GM23338 (cell line): ENCODE measurements around the gene CRNKL1. TPM values are rescaled to one million over a fixed set of nuclear protein-coding genes. Genes with fewer than 3 reads are reported as not detected.

Source experiments
- ATAC-seq: fragments of 200-7000 bp; cut with Tn5 transposase; 3 replicates; pipeline ENCODE4 v1.9.1; 2020
- DNase-seq: peaks from one replicate; pipeline ENCODE4 v3.0.0-alpha.2; 2015; ENCODE audit warnings: low spot score
- H2AFZ ChIP-seq: fragments of 200-600 bp; sonication (generic); 2 replicates; pipeline ENCODE4 v1.8.0; 2016; ENCODE audit warnings: antibody characterized with exemption, mild to moderate bottlenecking, moderate library complexity
- H3F3A ChIP-seq: fragments of 200-600 bp; sonication (generic); replicated peaks from 2 replicates; pipeline ENCODE4 v1.8.0; 2017; ENCODE audit warnings: antibody characterized with exemption, mixed run types, low read depth
- H3K27ac ChIP-seq: fragments of 200-600 bp; sonication (generic); 2 replicates; pipeline ENCODE4 v1.6.1; 2016; ENCODE audit warnings: low read depth
- H3K27me3 ChIP-seq: fragments of 200-600 bp; sonication (generic); 2 replicates; pipeline ENCODE4 v1.8.0; 2016; ENCODE audit warnings: mild to moderate bottlenecking, mixed run types, moderate library complexity; ENCODE audit not compliant: insufficient read depth
- H3K36me3 ChIP-seq: fragments of 200-600 bp; sonication (generic); 2 replicates; pipeline ENCODE4 v1.8.0; 2016; ENCODE audit warnings: mild to moderate bottlenecking; ENCODE audit not compliant: insufficient read depth
- H3K4me1 ChIP-seq: fragments of 200-600 bp; sonication (generic); 2 replicates; pipeline ENCODE4 v1.8.0; 2016; ENCODE audit warnings: mild to moderate bottlenecking, moderate library complexity; ENCODE audit not compliant: insufficient read depth
- H3K4me2 ChIP-seq: fragments of 200-600 bp; sonication (generic); 2 replicates; pipeline ENCODE4 v1.7.1; 2017; ENCODE audit warnings: mixed run types
- H3K4me3 ChIP-seq: fragments of 200-600 bp; sonication (generic); 2 replicates; pipeline ENCODE4 v1.6.1; 2016; ENCODE audit warnings: mixed run types
- H3K79me2 ChIP-seq: fragments of 200-600 bp; sonication (generic); replicated peaks from 2 replicates; pipeline ENCODE4 v1.8.0; 2017; ENCODE audit warnings: mild to moderate bottlenecking; ENCODE audit not compliant: insufficient read depth
- H3K9me2 ChIP-seq: fragments of 200-600 bp; sonication (generic); 2 replicates; pipeline ENCODE4 v1.8.0; 2017; ENCODE audit not compliant: insufficient read depth
- H4K20me1 ChIP-seq: fragments of 200-600 bp; sonication (generic); replicated peaks from 2 replicates; pipeline ENCODE4 v1.8.0; 2017; ENCODE audit warnings: mild to moderate bottlenecking; ENCODE audit not compliant: insufficient read depth
- H3K27ac Mint-ChIP-seq: 2 replicates; pipeline ENCODE4 v1.8.0; 2020; ENCODE audit warnings: inconsistent platforms, mild to moderate bottlenecking, moderate library complexity, mixed read lengths
- H3K27me3 Mint-ChIP-seq: 3 replicates; pipeline ENCODE4 v1.8.0; 2022; ENCODE audit warnings: low read depth, mild to moderate bottlenecking, moderate library complexity, mixed read lengths, inconsistent platforms; ENCODE audit not compliant: insufficient read depth, poor library complexity
- H3K36me3 Mint-ChIP-seq: 3 replicates; pipeline ENCODE4 v1.8.0; 2021; ENCODE audit warnings: low read depth, mild to moderate bottlenecking, inconsistent platforms, moderate library complexity, mixed read lengths
- H3K4me1 Mint-ChIP-seq: 3 replicates; pipeline ENCODE4 v1.8.0; 2020; ENCODE audit warnings: mild to moderate bottlenecking, inconsistent platforms, mixed read lengths
- H3K4me3 Mint-ChIP-seq: 3 replicates; pipeline ENCODE4 v1.8.0; 2021; ENCODE audit warnings: moderate library complexity, mild to moderate bottlenecking, inconsistent platforms, mixed read lengths
- H3K9me3 Mint-ChIP-seq: 3 replicates; pipeline ENCODE4 v1.8.0; 2020; ENCODE audit warnings: moderate library complexity, mild to moderate bottlenecking, inconsistent platforms, mixed read lengths
- CREB1 ChIP-seq: fragments of 250-450 bp; sonication (Bioruptor Pico); IDR thresholded peaks from 2 replicates; pipeline ENCODE4 v1.5.0; 2020; ENCODE audit warnings: low read depth, mild to moderate bottlenecking, moderate library complexity
- CTCF ChIP-seq, 2 experiments: fragments of 200-600 bp in 1 of 2; sonication (generic) in 1 of 2; conservative IDR thresholded peaks; 2 replicates each; pipeline versions ENCODE4 v1.5.1 to v1.6.1; 2016 to 2017; ENCODE audit warnings: antibody characterized with exemption in 2 of 2, low read depth in 2 of 2, mild to moderate bottlenecking in 2 of 2, moderate library complexity in 1 of 2
- ETS1 ChIP-seq: IDR thresholded peaks from 2 replicates; pipeline ENCODE4 v1.6.1; 2016; ENCODE audit warnings: antibody characterized with exemption
- EZH2 ChIP-seq: fragments of 200-600 bp; sonication (generic); IDR thresholded peaks from one replicate; pipeline ENCODE4 v1.8.0; 2017; ENCODE audit warnings: antibody characterized with exemption, mild to moderate bottlenecking, low read depth; ENCODE audit not compliant: unreplicated experiment
- EZH2phosphoT487 ChIP-seq: fragments of 200-600 bp; sonication (generic); IDR thresholded peaks from one replicate; pipeline ENCODE4 v1.8.1; 2018; ENCODE audit warnings: antibody characterized with exemption; ENCODE audit not compliant: unreplicated experiment
- JUNB ChIP-seq: IDR thresholded peaks from one replicate; pipeline ENCODE4 v1.6.1; 2016; ENCODE audit warnings: antibody characterized with exemption; ENCODE audit not compliant: unreplicated experiment
- NANOG ChIP-seq: IDR thresholded peaks from 2 replicates; pipeline ENCODE4 v1.6.1; 2016; ENCODE audit warnings: antibody characterized with exemption, borderline replicate concordance
- POLR2AphosphoS5 ChIP-seq: IDR thresholded peaks from 2 replicates; pipeline ENCODE4 v1.6.1; 2016; ENCODE audit warnings: antibody characterized with exemption, low read depth
- REST ChIP-seq: IDR thresholded peaks from one replicate; pipeline ENCODE4 v1.6.1; 2018; ENCODE audit warnings: antibody characterized with exemption; ENCODE audit not compliant: unreplicated experiment
- STAT1 ChIP-seq: IDR thresholded peaks from one replicate; pipeline ENCODE4 v1.6.1; 2016; ENCODE audit warnings: antibody characterized with exemption; ENCODE audit not compliant: unreplicated experiment
- ZNF114 ChIP-seq: fragments of 250-450 bp; sonication (Bioruptor Pico); IDR thresholded peaks from 2 replicates; pipeline ENCODE4 v1.5.0; 2020; ENCODE audit warnings: mild to moderate bottlenecking, moderate library complexity
- ZNF331 ChIP-seq: fragments of 250-450 bp; sonication (Bioruptor Pico); IDR thresholded peaks from 2 replicates; pipeline ENCODE4 v1.5.0; 2020; ENCODE audit warnings: low read depth, mild to moderate bottlenecking, moderate library complexity
- ZNF462 ChIP-seq: fragments of 250-450 bp; sonication (Bioruptor Pico); IDR thresholded peaks from 2 replicates; pipeline ENCODE4 v1.5.0; 2020; ENCODE audit warnings: mild to moderate bottlenecking, moderate library complexity
- polyA plus RNA-seq: library from polyadenylated mRNA; unstranded; fragments of >200 nt; fragmentation: Nextera tagmentation; extraction: Ambion mirVana; gene quantifications from 2 replicates; pipeline ENCODE4 v1.2.1, GENCODE V29; 2016
- total RNA-seq: library from RNA; depleted of rRNA; stranded (reverse); fragments of >200 nt; shearing (Covaris generic); gene quantifications from 2 replicates; pipeline ENCODE4 v1.2.3, GENCODE V29; 2014

Gene CRNKL1
- total and polyA plus RNA-seq, 2 experiments from 2014 or later = 24.2 to 27.2 TPM

- H3K27me3 Mint-ChIP-seq = no peaks in the 10 kb centered on the region
- H3F3A ChIP-seq = no peaks in the 10 kb centered on the region
- TF ChIP-seq CTCF (conservative IDR thresholded peaks at IDR 0.05; ENCODE audit: low read depth in 2 of 2) (no peak), NANOG (no peak), CREB1 (CRISPR knock-in tag) (no peak), ZNF331 (CRISPR knock-in tag) (no peak), EZH2 (no peak), ETS1 (no peak), EZH2phosphoT487 (no peak), ZNF114 (no peak), REST (no peak), POLR2AphosphoS5 (no peak), STAT1 (no peak), JUNB (no peak), ZNF462 (CRISPR knock-in tag) (no peak)
- H3K9me3 Mint-ChIP-seq = no peaks in the 10 kb centered on the region
- DNase-seq (no peak), ATAC-seq (no peak)
- no peaks in the 10 kb centered on the region for H3K4me1 Mint-ChIP-seq
- H3K4me3 ChIP-seq = no peak overlapping the region
- H3K27me3 ChIP-seq = no peaks in the 10 kb centered on the region
- no peaks in the 10 kb centered on the region for H3K36me3 Mint-ChIP-seq
- no peaks in the 10 kb centered on the region for H3K79me2 ChIP-seq
- no peaks in the 10 kb centered on the region for H3K4me1 ChIP-seq
- H3K4me3 Mint-ChIP-seq = no peak overlapping the region
- no peaks in the 10 kb centered on the region for H3K9me2 ChIP-seq
- H3K27ac ChIP-seq = no peak overlapping the region
- H4K20me1 ChIP-seq = no peaks in the 10 kb centered on the region
- H2AFZ ChIP-seq = peak overlapping the region; percentile 39; the same call in 1 of the 2 replicates
- no peak overlapping the region for H3K4me2 ChIP-seq
- no peak overlapping the region for H3K27ac Mint-ChIP-seq
- no peaks in the 10 kb centered on the region for H3K36me3 ChIP-seq
These were observed 44.2 kb upstream of the CRNKL1 start for GRCh38 chr20:20096421-20096820.
